DOHH2 (cell line): Measurements from ENCODE around the gene BBX.

Experiments used
- H3F3A ChIP-seq: fragments of 200-600 bp; sonication (generic), shearing (Covaris generic); 2 replicates; pipeline ENCODE4 v1.6.0; 2016; ENCODE audit warnings: antibody characterized with exemption, mild to moderate bottlenecking; ENCODE audit not compliant: control insufficient read depth, insufficient read depth
- H3K27ac ChIP-seq: fragments of 200-600 bp; sonication (generic); 2 replicates; pipeline ENCODE4 v1.5.1; 2014; ENCODE audit warnings: low read depth, mild to moderate bottlenecking, low read length, moderate library complexity
- H3K27me3 ChIP-seq: fragments of 200-600 bp; sonication (generic); 2 replicates; pipeline ENCODE4 v1.6.1; 2014; ENCODE audit warnings: mild to moderate bottlenecking, low read length, mixed read lengths; ENCODE audit not compliant: control insufficient read depth
- H3K36me3 ChIP-seq: fragments of 200-600 bp; sonication (generic); 2 replicates; pipeline ENCODE4 v1.6.1; 2014; ENCODE audit warnings: mild to moderate bottlenecking, low read length, moderate library complexity, mixed read lengths; ENCODE audit not compliant: control insufficient read depth
- H3K4me1 ChIP-seq: fragments of 200-600 bp; sonication (generic); 2 replicates; pipeline ENCODE4 v1.6.1; 2014; ENCODE audit warnings: mild to moderate bottlenecking, low read length, mixed read lengths; ENCODE audit not compliant: control insufficient read depth
- H3K4me2 ChIP-seq: fragments of 200-600 bp; sonication (generic); 2 replicates; pipeline ENCODE4 v1.6.0; 2014; ENCODE audit warnings: mild to moderate bottlenecking, low read length, moderate library complexity
- H3K4me3 ChIP-seq: fragments of 200-600 bp; sonication (generic); 2 replicates; pipeline ENCODE4 v1.5.1; 2014; ENCODE audit warnings: mild to moderate bottlenecking, low read length, mixed read lengths
- H3K79me2 ChIP-seq: fragments of 200-600 bp; sonication (generic); 2 replicates; pipeline ENCODE4 v1.6.1; 2014; ENCODE audit warnings: mild to moderate bottlenecking, low read length, mixed read lengths; ENCODE audit not compliant: control insufficient read depth
- H3K9me2 ChIP-seq: fragments of 200-600 bp; sonication (generic); replicated peaks from 2 replicates; pipeline ENCODE4 v1.6.1; 2014; ENCODE audit warnings: mild to moderate bottlenecking, low read length, mixed read lengths; ENCODE audit not compliant: control insufficient read depth
- H3K9me3 ChIP-seq: fragments of 200-600 bp; sonication (generic); 2 replicates; pipeline ENCODE4 v1.6.1; 2014; ENCODE audit warnings: antibody characterized with exemption, low read length, mixed read lengths; ENCODE audit not compliant: control insufficient read depth, insufficient read depth
- H4K20me1 ChIP-seq: fragments of 200-600 bp; sonication (generic); 2 replicates; pipeline ENCODE4 v1.6.0; 2014; ENCODE audit warnings: low read depth, mild to moderate bottlenecking, antibody characterized with exemption, low read length, moderate library complexity; ENCODE audit not compliant: control insufficient read depth, insufficient read depth
- EZH2phosphoT487 ChIP-seq: fragments of 200-600 bp; sonication (generic); IDR thresholded peaks from 2 replicates; pipeline ENCODE4 v1.6.1; 2017; ENCODE audit warnings: borderline replicate concordance, mild to moderate bottlenecking, antibody characterized with exemption, low read length, moderate library complexity, mixed read lengths
- TF ChIP-seq, protein P1 (sequence below): fragments of 200-600 bp; sonication (generic); IDR thresholded peaks from one replicate; pipeline ENCODE4 v1.5.1; 2014; ENCODE audit warnings: antibody characterized with exemption, mild to moderate bottlenecking, low read depth, low read length; ENCODE audit not compliant: poor library complexity, severe bottlenecking

Gene BBX

DNA sequence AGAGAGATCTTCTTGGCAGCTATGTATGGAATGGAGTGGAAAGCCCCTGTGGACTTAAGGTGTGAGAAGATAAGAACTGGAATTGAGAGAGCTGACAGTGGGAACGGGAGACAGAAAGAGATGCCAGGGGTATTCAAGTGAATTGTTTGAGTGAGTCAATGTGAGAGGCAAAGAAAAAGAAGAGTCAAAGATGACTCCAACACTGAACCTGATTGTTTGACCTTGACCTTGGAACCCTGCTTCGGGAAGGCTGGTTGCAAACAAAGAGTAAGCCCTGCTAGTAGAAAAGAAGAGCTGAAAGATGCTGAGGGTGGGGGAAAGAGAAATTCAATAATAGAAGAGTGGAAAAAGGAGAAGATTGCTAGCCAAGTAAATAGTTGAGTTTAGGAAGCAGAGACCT, 238.6 kb downstream of the BBX start:
- Histone ChIP-seq H3K27ac (no peak overlapping the region), H3K36me3 (peaks cover 9% of the 10 kb centered on the region), H3K9me3 (no peaks in the 10 kb centered on the region), H4K20me1 (no peaks in the 10 kb centered on the region), H3K4me3 (no peak overlapping the region), H3K27me3 (no peaks in the 10 kb centered on the region), H3F3A (no peaks in the 10 kb centered on the region), H3K9me2 (no peaks in the 10 kb centered on the region), H3K4me2 (no peak overlapping the region), H3K79me2 (no peaks in the 10 kb centered on the region), H3K4me1 (no peaks in the 10 kb centered on the region)
- TF ChIP-seq EZH2phosphoT487, result no peak
- TF ChIP-seq, protein P1, sequence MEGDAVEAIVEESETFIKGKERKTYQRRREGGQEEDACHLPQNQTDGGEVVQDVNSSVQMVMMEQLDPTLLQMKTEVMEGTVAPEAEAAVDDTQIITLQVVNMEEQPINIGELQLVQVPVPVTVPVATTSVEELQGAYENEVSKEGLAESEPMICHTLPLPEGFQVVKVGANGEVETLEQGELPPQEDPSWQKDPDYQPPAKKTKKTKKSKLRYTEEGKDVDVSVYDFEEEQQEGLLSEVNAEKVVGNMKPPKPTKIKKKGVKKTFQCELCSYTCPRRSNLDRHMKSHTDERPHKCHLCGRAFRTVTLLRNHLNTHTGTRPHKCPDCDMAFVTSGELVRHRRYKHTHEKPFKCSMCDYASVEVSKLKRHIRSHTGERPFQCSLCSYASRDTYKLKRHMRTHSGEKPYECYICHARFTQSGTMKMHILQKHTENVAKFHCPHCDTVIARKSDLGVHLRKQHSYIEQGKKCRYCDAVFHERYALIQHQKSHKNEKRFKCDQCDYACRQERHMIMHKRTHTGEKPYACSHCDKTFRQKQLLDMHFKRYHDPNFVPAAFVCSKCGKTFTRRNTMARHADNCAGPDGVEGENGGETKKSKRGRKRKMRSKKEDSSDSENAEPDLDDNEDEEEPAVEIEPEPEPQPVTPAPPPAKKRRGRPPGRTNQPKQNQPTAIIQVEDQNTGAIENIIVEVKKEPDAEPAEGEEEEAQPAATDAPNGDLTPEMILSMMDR, result no peak

DNA sequence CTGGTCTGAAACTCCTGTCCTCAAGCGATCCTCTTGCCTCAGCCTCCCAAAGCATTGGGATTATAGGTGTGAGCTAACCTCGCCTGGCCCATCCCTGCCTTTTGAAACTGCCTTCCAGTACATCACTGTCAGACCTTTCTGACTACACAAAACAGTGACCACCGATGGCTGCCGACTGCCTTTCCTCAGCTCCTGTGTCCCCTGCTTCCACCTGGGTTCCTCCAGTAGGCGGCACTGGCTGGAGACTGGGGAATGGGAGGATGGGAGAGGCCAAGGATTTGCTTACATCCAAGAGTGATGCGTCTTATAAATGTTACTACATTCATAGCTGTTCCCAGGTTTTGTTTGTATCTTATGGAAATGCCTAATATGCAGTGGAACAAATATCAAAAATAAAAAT, 242.8 kb downstream of the BBX start:
- Histone ChIP-seq H3K27ac (no peak overlapping the region), H3F3A (no peaks in the 10 kb centered on the region), H3K9me3 (no peaks in the 10 kb centered on the region), H3K4me3 (no peak overlapping the region), H3K79me2 (no peaks in the 10 kb centered on the region), H3K36me3 (no peaks in the 10 kb centered on the region; the same call in 1 of the 2 replicates), H3K9me2 (no peaks in the 10 kb centered on the region), H3K27me3 (no peaks in the 10 kb centered on the region), H3K4me1 (peaks cover 9% of the 10 kb centered on the region; the same call in 1 of the 2 replicates), H3K4me2 (no peak overlapping the region), H4K20me1 (no peaks in the 10 kb centered on the region)
- no peak for TF ChIP-seq EZH2phosphoT487
- TF ChIP-seq, protein P1, result no peak

DNA sequence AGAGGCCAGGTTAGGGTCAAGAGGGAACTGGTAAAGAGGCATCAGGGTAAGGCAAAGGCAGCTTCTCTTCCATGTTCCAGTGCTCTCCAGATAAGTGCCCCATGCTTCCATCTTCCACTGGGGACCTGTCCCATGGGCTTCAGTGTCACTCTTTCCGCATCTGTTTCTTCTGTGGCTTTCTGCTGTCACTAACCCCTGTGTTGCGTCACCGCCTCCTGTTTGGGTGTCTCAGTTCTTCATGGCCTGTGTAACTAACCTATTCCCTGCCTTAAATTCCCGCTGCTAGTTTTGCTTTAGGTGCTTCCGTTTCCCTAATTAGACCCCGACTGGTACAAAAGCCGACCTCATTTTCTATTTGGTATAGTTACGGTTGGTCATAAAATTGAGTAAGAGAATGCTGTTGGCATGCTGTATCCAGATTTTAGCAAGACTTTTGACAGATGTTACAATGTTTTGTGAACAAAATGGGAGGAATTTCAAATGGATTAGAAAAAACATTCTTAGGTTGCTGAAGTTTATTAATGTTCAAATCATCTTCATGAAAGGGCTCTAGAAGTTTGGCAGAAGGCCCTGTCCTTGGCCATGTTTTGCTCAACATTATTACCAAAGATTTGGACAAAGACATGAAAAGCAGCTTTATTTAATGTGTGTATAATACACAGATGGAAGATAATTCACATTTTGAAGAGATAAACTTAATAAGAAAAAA, 245.3 kb downstream of the BBX start:
- Histone ChIP-seq H3K79me2 (no peaks in the 10 kb centered on the region), H3K27ac (no peak overlapping the region), H4K20me1 (no peaks in the 10 kb centered on the region), H3F3A (no peaks in the 10 kb centered on the region), H3K4me2 (no peak overlapping the region), H3K4me1 (peaks cover 9% of the 10 kb centered on the region; the same call in 1 of the 2 replicates), H3K9me3 (no peaks in the 10 kb centered on the region), H3K4me3 (no peak overlapping the region), H3K27me3 (no peaks in the 10 kb centered on the region), H3K9me2 (no peaks in the 10 kb centered on the region), H3K36me3 (no peaks in the 10 kb centered on the region; the same call in 1 of the 2 replicates)
- TF ChIP-seq EZH2phosphoT487, result no peak
- TF ChIP-seq, protein P1, result no peak
